Nephron (organoid): ENCODE data around the gene SNX3.

Experiments used
- H3K27ac Mint-ChIP-seq, 3 experiments: 2 replicates each; pipeline ENCODE4 v1.8.0; 2020; ENCODE audit warnings: mixed read lengths in 3 of 3, mild to moderate bottlenecking in 2 of 3, moderate library complexity in 1 of 3
- H3K27me3 Mint-ChIP-seq: 2 replicates; pipeline ENCODE4 v1.8.0; 2021; ENCODE audit warnings: low read depth, mild to moderate bottlenecking, moderate library complexity, mixed read lengths
- H3K36me3 Mint-ChIP-seq: 2 replicates; pipeline ENCODE4 v1.8.0; 2020; ENCODE audit warnings: low read depth, mixed read lengths
- H3K4me1 Mint-ChIP-seq: 2 replicates; pipeline ENCODE4 v1.8.0; 2020; ENCODE audit warnings: mixed read lengths
- H3K4me3 Mint-ChIP-seq, 3 experiments: 2 replicates each; pipeline ENCODE4 v1.8.0; 2020; ENCODE audit warnings: mild to moderate bottlenecking in 3 of 3, mixed read lengths in 3 of 3, moderate library complexity in 2 of 3
- H3K9me3 Mint-ChIP-seq: 2 replicates; pipeline ENCODE4 v1.8.0; 2020; ENCODE audit warnings: mixed read lengths
- CTCF ChIP-seq, 3 experiments: fragments of 200-600 bp; sonication (generic); IDR thresholded peaks; one replicate each; pipeline ENCODE4 v1.5.0; 2021; ENCODE audit warnings: antibody characterized with exemption in 3 of 3; ENCODE audit not compliant: unreplicated experiment in 3 of 3

The SNX3 gene

GRCh38 chr6:108209738-108210137, 51.1 kb downstream of the SNX3 start:
- no peak overlapping the region for H3K27ac Mint-ChIP-seq
- peaks cover 30% of the 10 kb centered on the region for H3K36me3 Mint-ChIP-seq
- no peak for TF ChIP-seq CTCF (IDR thresholded peaks at IDR 0.05; ENCODE audit: unreplicated experiment in 3 of 3)

GRCh38 chr6:108207013-108207412, 53.8 kb downstream of the SNX3 start:
- H3K4me1 Mint-ChIP-seq = no peaks in the 10 kb centered on the region
- no peak overlapping the region for H3K4me3 Mint-ChIP-seq
- no peaks in the 10 kb centered on the region for H3K27me3 Mint-ChIP-seq
- H3K27ac Mint-ChIP-seq = no peak overlapping the region
- no peaks in the 10 kb centered on the region for H3K9me3 Mint-ChIP-seq
- peaks cover 25% of the 10 kb centered on the region for H3K36me3 Mint-ChIP-seq
- TF ChIP-seq CTCF (IDR thresholded peaks at IDR 0.05; ENCODE audit: unreplicated experiment in 3 of 3) = no peak

More at GRCh38 chr6:108209738-108210137, 51.1 kb downstream of the SNX3 start:
- Mint-ChIP-seq H3K4me3 (no peak overlapping the region), H3K27me3 (no peaks in the 10 kb centered on the region), H3K9me3 (no peaks in the 10 kb centered on the region), H3K4me1 (no peaks in the 10 kb centered on the region)

- Mint-ChIP-seq H3K27me3 (no peaks in the 10 kb centered on the region), H3K4me3 (no peak overlapping the region), H3K36me3 (peaks cover 7% of the 10 kb centered on the region), H3K9me3 (no peaks in the 10 kb centered on the region), H3K27ac (peak overlapping the region in 1 of 3 experiments; percentile 68), H3K4me1 (peaks cover 6% of the 10 kb centered on the region)
- TF ChIP-seq CTCF (IDR thresholded peaks at IDR 0.05; ENCODE audit: unreplicated experiment in 3 of 3) = no peak
These were observed 57.4 kb downstream of the SNX3 start for GRCh38 chr6:108203189-108204112.

GRCh38 chr6:108200631-108201030, 60.2 kb downstream of the SNX3 start:
- H3K9me3 Mint-ChIP-seq = no peaks in the 10 kb centered on the region
- H3K27ac Mint-ChIP-seq = peak overlapping the region in 1 of 3 experiments; percentile 1
- H3K4me1 Mint-ChIP-seq = peaks cover 6% of the 10 kb centered on the region
- no peak overlapping the region for H3K4me3 Mint-ChIP-seq
- TF ChIP-seq CTCF (IDR thresholded peaks at IDR 0.05; ENCODE audit: unreplicated experiment in 3 of 3) = no peak
- no peaks in the 10 kb centered on the region for H3K36me3 Mint-ChIP-seq
- H3K27me3 Mint-ChIP-seq = no peaks in the 10 kb centered on the region

- H3K9me3 Mint-ChIP-seq = no peaks in the 10 kb centered on the region
- H3K27me3 Mint-ChIP-seq = no peaks in the 10 kb centered on the region
- H3K36me3 Mint-ChIP-seq = no peaks in the 10 kb centered on the region
- H3K4me3 Mint-ChIP-seq = no peak overlapping the region
- no peak overlapping the region for H3K27ac Mint-ChIP-seq
- no peak for TF ChIP-seq CTCF (IDR thresholded peaks at IDR 0.05; ENCODE audit: unreplicated experiment in 3 of 3)
- peaks cover 6% of the 10 kb centered on the region for H3K4me1 Mint-ChIP-seq
These were observed 60.7 kb downstream of the SNX3 start for GRCh38 chr6:108200186-108200585.
